Right lobe of liver (tissue), 4 donors: ENCODE measurements around the gene FOXJ3.

Experiments
- POLR2A ChIP-seq: fragments of 450-650 bp; IDR thresholded peaks from one replicate; pipeline ENCODE4 v1.6.1; 2017; ENCODE audit warnings: antibody characterized with exemption, mild to moderate bottlenecking
- TF ChIP-seq, protein P1 (sequence below), 4 donors: fragments of 200-600 bp in 3 of 4; fragments of 450-650 bp in 1 of 4; IDR thresholded peaks; one replicate each; pipeline versions ENCODE4 v1.5.1 to v1.8.0; 2016 to 2022; ENCODE audit warnings: antibody characterized with exemption in 4 of 4, mild to moderate bottlenecking in 2 of 4
- donor health status: DM: no; HTN: no; CAD: no.
- donor health status: DM: no; HTN: no; CAD: no.
- donor health status: DM: no; HTN: yes; CAD: no.

GRCh38 chr1:42295816-42296215, 39.2 kb downstream of the FOXJ3 start:
- TF ChIP-seq, protein P1, sequence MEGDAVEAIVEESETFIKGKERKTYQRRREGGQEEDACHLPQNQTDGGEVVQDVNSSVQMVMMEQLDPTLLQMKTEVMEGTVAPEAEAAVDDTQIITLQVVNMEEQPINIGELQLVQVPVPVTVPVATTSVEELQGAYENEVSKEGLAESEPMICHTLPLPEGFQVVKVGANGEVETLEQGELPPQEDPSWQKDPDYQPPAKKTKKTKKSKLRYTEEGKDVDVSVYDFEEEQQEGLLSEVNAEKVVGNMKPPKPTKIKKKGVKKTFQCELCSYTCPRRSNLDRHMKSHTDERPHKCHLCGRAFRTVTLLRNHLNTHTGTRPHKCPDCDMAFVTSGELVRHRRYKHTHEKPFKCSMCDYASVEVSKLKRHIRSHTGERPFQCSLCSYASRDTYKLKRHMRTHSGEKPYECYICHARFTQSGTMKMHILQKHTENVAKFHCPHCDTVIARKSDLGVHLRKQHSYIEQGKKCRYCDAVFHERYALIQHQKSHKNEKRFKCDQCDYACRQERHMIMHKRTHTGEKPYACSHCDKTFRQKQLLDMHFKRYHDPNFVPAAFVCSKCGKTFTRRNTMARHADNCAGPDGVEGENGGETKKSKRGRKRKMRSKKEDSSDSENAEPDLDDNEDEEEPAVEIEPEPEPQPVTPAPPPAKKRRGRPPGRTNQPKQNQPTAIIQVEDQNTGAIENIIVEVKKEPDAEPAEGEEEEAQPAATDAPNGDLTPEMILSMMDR (IDR thresholded peaks at IDR 0.05): no peak
- no peak for TF ChIP-seq POLR2A
